ENCODE results near the gene ACE. TPM values are rescaled to one million over a fixed set of nuclear protein-coding genes. Genes with fewer than 3 reads are reported as not detected.

The ACE gene
- total and polyA plus RNA-seq, 2 experiments from 2014 or later, result 0.82 to 9.1 TPM

DNA sequence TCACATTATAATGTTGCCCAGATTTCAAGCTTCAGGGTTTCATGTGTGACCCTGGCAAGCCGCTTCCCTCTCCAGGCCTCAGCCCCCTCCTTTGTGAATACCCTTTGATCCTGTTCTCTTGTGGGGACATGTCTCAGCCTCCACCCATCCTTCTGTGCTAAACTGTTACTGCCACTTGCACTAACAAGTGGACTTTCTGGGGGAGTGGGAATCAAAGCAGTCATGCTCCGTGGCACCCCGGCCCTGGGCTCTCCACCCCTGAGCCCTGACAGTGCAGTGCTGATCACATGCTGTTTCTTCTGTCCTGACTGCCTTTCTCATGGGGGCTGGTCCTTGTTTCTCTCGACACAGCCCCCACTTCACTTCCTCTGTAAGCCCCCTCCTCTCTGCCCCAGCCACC is 63.7 kb downstream of the ACE start:
- ATAC-seq (no peak), DNase-seq (ENCODE audit: low spot score) (no peak)
- peaks cover 22% of the 10 kb centered on the region for H3K4me1 Mint-ChIP-seq
- H3K9me2 ChIP-seq (ENCODE audit: insufficient read depth), result no peaks in the 10 kb centered on the region
- no peak overlapping the region for H3K27ac ChIP-seq (ENCODE audit: low read depth)
- peaks cover 7% of the 10 kb centered on the region; the same call in 1 of the 2 replicates for H3K4me1 ChIP-seq (ENCODE audit: insufficient read depth)
- H3F3A ChIP-seq (replicated peaks; ENCODE audit: low read depth), result no peaks in the 10 kb centered on the region
- TF ChIP-seq, protein P1, sequence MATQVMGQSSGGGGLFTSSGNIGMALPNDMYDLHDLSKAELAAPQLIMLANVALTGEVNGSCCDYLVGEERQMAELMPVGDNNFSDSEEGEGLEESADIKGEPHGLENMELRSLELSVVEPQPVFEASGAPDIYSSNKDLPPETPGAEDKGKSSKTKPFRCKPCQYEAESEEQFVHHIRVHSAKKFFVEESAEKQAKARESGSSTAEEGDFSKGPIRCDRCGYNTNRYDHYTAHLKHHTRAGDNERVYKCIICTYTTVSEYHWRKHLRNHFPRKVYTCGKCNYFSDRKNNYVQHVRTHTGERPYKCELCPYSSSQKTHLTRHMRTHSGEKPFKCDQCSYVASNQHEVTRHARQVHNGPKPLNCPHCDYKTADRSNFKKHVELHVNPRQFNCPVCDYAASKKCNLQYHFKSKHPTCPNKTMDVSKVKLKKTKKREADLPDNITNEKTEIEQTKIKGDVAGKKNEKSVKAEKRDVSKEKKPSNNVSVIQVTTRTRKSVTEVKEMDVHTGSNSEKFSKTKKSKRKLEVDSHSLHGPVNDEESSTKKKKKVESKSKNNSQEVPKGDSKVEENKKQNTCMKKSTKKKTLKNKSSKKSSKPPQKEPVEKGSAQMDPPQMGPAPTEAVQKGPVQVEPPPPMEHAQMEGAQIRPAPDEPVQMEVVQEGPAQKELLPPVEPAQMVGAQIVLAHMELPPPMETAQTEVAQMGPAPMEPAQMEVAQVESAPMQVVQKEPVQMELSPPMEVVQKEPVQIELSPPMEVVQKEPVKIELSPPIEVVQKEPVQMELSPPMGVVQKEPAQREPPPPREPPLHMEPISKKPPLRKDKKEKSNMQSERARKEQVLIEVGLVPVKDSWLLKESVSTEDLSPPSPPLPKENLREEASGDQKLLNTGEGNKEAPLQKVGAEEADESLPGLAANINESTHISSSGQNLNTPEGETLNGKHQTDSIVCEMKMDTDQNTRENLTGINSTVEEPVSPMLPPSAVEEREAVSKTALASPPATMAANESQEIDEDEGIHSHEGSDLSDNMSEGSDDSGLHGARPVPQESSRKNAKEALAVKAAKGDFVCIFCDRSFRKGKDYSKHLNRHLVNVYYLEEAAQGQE (IDR thresholded peaks at IDR 0.05; ENCODE audit: unreplicated experiment), result no peak
- no peak for TF ChIP-seq NANOG (IDR thresholded peaks at IDR 0.05; ENCODE audit: borderline replicate concordance)
- TF ChIP-seq, protein P2, sequence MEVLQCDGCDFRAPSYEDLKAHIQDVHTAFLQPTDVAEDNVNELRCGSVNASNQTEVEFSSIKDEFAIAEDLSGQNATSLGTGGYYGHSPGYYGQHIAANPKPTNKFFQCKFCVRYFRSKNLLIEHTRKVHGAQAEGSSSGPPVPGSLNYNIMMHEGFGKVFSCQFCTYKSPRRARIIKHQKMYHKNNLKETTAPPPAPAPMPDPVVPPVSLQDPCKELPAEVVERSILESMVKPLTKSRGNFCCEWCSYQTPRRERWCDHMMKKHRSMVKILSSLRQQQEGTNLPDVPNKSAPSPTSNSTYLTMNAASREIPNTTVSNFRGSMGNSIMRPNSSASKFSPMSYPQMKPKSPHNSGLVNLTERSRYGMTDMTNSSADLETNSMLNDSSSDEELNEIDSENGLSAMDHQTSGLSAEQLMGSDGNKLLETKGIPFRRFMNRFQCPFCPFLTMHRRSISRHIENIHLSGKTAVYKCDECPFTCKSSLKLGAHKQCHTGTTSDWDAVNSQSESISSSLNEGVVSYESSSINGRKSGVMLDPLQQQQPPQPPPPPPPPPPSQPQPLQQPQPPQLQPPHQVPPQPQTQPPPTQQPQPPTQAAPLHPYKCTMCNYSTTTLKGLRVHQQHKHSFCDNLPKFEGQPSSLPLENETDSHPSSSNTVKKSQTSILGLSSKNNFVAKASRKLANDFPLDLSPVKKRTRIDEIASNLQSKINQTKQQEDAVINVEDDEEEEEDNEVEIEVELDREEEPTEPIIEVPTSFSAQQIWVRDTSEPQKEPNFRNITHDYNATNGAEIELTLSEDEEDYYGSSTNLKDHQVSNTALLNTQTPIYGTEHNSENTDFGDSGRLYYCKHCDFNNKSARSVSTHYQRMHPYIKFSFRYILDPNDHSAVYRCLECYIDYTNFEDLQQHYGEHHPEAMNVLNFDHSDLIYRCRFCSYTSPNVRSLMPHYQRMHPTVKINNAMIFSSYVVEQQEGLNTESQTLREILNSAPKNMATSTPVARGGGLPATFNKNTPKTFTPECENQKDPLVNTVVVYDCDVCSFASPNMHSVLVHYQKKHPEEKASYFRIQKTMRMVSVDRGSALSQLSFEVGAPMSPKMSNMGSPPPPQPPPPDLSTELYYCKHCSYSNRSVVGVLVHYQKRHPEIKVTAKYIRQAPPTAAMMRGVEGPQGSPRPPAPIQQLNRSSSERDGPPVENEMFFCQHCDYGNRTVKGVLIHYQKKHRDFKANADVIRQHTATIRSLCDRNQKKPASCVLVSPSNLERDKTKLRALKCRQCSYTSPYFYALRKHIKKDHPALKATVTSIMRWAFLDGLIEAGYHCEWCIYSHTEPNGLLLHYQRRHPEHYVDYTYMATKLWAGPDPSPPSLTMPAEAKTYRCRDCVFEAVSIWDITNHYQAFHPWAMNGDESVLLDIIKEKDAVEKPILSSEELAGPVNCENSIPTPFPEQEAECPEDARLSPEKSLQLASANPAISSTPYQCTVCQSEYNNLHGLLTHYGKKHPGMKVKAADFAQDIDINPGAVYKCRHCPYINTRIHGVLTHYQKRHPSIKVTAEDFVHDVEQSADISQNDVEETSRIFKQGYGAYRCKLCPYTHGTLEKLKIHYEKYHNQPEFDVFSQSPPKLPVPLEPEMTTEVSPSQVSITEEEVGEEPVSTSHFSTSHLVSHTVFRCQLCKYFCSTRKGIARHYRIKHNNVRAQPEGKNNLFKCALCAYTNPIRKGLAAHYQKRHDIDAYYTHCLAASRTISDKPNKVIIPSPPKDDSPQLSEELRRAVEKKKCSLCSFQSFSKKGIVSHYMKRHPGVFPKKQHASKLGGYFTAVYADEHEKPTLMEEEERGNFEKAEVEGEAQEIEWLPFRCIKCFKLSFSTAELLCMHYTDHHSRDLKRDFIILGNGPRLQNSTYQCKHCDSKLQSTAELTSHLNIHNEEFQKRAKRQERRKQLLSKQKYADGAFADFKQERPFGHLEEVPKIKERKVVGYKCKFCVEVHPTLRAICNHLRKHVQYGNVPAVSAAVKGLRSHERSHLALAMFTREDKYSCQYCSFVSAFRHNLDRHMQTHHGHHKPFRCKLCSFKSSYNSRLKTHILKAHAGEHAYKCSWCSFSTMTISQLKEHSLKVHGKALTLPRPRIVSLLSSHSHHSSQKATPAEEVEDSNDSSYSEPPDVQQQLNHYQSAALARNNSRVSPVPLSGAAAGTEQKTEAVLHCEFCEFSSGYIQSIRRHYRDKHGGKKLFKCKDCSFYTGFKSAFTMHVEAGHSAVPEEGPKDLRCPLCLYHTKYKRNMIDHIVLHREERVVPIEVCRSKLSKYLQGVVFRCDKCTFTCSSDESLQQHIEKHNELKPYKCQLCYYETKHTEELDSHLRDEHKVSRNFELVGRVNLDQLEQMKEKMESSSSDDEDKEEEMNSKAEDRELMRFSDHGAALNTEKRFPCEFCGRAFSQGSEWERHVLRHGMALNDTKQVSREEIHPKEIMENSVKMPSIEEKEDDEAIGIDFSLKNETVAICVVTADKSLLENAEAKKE (CRISPR knock-in tag; IDR thresholded peaks at IDR 0.05), result no peak
- H2AFZ ChIP-seq, result no peak overlapping the region
- H3K4me3 Mint-ChIP-seq, result no peak overlapping the region
- peaks cover 28% of the 10 kb centered on the region for H3K27me3 ChIP-seq (ENCODE audit: insufficient read depth)
- H3K27ac Mint-ChIP-seq, result no peak overlapping the region
- no peaks in the 10 kb centered on the region; the same call in 1 of the 3 replicates for H3K36me3 Mint-ChIP-seq (ENCODE audit: low read depth)
- H4K20me1 ChIP-seq (replicated peaks; ENCODE audit: insufficient read depth), result no peaks in the 10 kb centered on the region
- H3K4me2 ChIP-seq, result no peak overlapping the region
- H3K27me3 Mint-ChIP-seq (ENCODE audit: insufficient read depth, low read depth, poor library complexity), result peaks cover 28% of the 10 kb centered on the region
- no peaks in the 10 kb centered on the region for H3K9me3 Mint-ChIP-seq
- no peaks in the 10 kb centered on the region for H3K36me3 ChIP-seq (ENCODE audit: insufficient read depth)
- no peak overlapping the region for H3K4me3 ChIP-seq
- H3K79me2 ChIP-seq (replicated peaks; ENCODE audit: insufficient read depth), result no peaks in the 10 kb centered on the region
